Measurements from ENCODE around the gene GPR142.

GPR142 gene

DNA sequence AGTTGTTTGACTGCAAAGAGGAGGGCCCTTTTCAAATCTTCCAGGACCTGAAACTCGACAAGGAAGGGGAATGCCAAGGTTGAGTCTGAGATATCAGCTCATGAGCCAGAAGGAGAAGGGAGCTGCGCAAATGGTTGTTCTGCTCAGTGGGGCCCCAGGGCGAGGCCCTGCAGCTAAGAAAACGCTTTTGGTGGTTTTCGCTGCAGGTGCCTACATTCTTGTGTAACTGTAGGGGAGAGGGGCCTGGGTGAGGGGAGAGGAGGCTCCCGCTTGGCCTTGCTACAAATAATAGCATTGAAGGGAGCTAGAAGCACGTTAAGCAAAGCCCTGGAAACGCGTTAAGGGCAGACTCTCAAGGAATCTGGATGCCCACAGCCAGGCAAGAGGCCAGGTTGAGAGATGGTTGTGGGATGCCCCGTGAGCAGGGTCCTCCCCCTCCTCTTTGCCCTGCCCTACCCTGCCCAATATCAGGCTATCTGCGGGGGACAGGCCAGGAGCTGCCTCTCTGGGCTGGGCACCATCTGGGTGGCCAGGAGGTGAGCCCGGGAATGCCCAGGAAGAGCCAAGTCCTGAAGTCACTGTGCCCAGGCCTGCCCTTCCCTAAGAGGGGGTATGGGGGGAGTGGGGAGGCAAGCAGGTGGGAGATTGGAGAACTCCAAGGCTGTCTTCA is 21.9 kb downstream of the GPR142 start (continued):
- no peak for TF ChIP-seq ZNF514 (tag by site-specific recombination; IDR thresholded peaks at IDR 0.05)
- TF ChIP-seq, protein P1, sequence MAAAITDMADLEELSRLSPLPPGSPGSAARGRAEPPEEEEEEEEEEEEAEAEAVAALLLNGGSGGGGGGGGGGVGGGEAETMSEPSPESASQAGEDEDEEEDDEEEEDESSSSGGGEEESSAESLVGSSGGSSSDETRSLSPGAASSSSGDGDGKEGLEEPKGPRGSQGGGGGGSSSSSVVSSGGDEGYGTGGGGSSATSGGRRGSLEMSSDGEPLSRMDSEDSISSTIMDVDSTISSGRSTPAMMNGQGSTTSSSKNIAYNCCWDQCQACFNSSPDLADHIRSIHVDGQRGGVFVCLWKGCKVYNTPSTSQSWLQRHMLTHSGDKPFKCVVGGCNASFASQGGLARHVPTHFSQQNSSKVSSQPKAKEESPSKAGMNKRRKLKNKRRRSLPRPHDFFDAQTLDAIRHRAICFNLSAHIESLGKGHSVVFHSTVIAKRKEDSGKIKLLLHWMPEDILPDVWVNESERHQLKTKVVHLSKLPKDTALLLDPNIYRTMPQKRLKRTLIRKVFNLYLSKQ (tag by site-specific recombination; IDR thresholded peaks at IDR 0.05; ENCODE audit: borderline replicate concordance): no peak
- TF ChIP-seq, protein P2, sequence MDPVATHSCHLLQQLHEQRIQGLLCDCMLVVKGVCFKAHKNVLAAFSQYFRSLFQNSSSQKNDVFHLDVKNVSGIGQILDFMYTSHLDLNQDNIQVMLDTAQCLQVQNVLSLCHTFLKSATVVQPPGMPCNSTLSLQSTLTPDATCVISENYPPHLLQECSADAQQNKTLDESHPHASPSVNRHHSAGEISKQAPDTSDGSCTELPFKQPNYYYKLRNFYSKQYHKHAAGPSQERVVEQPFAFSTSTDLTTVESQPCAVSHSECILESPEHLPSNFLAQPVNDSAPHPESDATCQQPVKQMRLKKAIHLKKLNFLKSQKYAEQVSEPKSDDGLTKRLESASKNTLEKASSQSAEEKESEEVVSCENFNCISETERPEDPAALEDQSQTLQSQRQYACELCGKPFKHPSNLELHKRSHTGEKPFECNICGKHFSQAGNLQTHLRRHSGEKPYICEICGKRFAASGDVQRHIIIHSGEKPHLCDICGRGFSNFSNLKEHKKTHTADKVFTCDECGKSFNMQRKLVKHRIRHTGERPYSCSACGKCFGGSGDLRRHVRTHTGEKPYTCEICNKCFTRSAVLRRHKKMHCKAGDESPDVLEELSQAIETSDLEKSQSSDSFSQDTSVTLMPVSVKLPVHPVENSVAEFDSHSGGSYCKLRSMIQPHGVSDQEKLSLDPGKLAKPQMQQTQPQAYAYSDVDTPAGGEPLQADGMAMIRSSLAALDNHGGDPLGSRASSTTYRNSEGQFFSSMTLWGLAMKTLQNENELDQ (tag by site-specific recombination; IDR thresholded peaks at IDR 0.05; ENCODE audit: low read depth): no peak

DNA sequence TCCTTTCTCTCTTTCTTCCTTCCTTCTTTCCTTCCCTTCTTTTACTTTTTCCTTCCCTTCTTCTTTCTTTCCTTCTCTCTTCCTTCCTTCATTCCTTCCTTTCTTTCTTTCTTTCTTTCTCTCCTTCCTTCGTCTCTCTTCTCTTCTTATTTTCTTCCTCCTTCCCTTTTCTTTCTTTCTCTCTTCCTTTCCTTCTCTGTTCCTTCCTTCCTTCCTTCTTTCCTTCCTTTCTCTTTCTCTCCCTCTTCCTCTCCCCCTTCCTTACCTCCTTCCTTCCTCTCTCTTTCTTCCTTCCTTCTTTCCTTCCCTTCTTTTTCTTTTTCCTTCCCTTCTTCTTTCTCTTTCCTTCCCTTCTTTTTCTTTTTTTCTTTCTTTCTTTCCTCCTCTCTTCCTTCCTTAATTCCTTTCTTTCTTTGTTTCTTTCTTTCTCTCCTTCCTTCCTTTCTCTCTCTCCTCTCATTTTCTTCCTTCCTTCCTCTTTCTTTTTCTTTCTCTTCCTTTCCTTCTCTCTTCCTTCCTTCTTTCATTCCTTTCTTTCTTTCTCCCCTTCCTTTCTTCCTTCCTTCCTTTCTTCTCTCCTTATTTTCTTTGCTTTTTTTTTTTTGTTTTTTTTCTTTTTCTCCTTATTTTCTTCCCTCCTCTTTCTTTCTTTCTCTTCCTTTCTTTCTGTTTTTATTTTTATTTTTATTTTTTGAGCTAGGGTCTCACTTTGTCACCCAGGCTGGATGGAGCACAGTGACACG is 22.8 kb downstream of the GPR142 start:
- no peak overlapping the region for H3K4me3 ChIP-seq (ENCODE audit: low read depth, low read length)
- TF ChIP-seq ZNF366 (tag by site-specific recombination; conservative IDR thresholded peaks at IDR 0.05): peak; percentile 99
- TF ChIP-seq ZNF629 (tag by site-specific recombination; IDR thresholded peaks at IDR 0.05): no peak
- no peak for TF ChIP-seq SCRT1 (tag by site-specific recombination; IDR thresholded peaks at IDR 0.05; ENCODE audit: borderline replicate concordance)
- 0 out of 2 replicates have a peak, but pooled peaks have one; percentile 9 for TF ChIP-seq ZNF157 (tag by site-specific recombination; IDR thresholded peaks at IDR 0.05)
- 0 out of 2 replicates have a peak, but pooled peaks have one; percentile 23 for TF ChIP-seq ZNF776 (tag by site-specific recombination; IDR thresholded peaks at IDR 0.05; ENCODE audit: borderline replicate concordance)
- TF ChIP-seq PRDM1 (tag by site-specific recombination; IDR thresholded peaks at IDR 0.05): peak; percentile 94
- no peak for TF ChIP-seq ZNF37A (tag by site-specific recombination; IDR thresholded peaks at IDR 0.05)
- no peak for TF ChIP-seq GLI2 (tag by site-specific recombination; IDR thresholded peaks at IDR 0.05; ENCODE audit: borderline replicate concordance, low read depth)
- ChIA-PET POLR2A (no interaction called here), CTCF (interaction anchor here (0.8 to 3.9 kb wide), 3 partner anchors 22 to 67 kb away, joined by 3 to 24 read pairs (median 9); partner anchors contain the start of gene GPR142)
- H3K27ac ChIP-seq (ENCODE audit: extremely low read depth, low read depth, low read length): no peak overlapping the region
- H3K9me3 ChIP-seq (ENCODE audit: control insufficient read depth, insufficient read depth, low read depth, low read length): no peaks in the 10 kb centered on the region
- H3K36me3 ChIP-seq (ENCODE audit: control insufficient read depth in 2 of 2, insufficient read depth in 1 of 2, low read length in 2 of 2): no peaks in the 10 kb centered on the region
- H3K4me1 ChIP-seq (ENCODE audit: control insufficient read depth, insufficient read depth, low read length): no peaks in the 10 kb centered on the region

DNA sequence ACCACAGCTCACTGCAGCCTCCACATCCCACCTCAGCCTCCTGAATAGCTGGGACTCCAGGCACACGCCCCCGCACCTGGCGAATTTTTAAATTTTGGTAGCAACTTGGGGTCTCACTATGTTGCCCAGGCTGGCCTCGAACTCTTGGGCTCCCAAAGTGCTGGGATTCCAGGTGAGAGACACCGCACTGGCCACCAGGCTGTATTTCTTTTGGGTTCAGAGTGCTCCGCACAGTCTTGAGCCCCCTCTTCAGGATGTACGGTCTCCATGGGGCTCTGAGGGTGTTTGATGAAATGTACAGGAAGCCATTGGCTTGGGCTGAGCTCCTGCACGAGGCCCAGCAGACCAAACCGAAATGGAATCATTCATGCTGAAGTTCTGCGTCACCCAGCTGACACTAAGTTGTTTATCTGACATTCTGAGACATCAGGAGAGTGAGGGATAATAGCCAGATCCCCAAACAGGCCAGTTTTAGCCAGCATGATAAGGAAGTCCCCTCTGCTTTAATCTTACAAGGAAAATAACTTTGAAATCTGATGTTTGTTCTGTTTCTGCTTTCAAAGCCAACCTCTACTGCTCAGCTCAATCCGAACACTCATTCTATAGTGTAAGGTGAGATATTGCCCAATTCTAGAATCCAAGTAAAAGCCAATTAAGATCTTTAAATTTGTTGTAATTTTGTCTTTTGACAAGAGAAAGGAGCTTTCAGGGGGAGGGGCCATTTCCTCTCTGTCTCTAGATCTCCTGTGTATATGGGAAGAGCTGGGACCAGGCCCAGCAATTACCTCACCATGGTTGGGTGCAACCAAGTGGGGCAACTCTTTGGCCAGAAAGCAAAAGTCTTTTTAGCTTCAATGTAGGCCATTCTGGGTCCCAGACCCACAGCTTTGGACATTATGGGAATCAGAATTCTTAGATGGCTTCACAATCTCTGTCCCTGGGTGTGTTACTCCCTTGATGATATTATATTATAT is 23.7 kb downstream of the GPR142 start:
- Histone ChIP-seq H3K4me3 (ENCODE audit: low read depth, low read length) (no peak overlapping the region), H3K4me1 (ENCODE audit: control insufficient read depth, insufficient read depth, low read length) (no peaks in the 10 kb centered on the region), H3K27ac (ENCODE audit: extremely low read depth, low read depth, low read length) (no peak overlapping the region), H3K36me3 (ENCODE audit: control insufficient read depth in 2 of 2, insufficient read depth in 1 of 2, low read length in 2 of 2) (no peaks in the 10 kb centered on the region), H3K9me3 (ENCODE audit: control insufficient read depth, insufficient read depth, low read depth, low read length) (no peaks in the 10 kb centered on the region)
- POLR2A ChIA-PET: no interaction called here
- CTCF ChIA-PET: interaction anchor here (0.5 to 5.0 kb wide), 6 partner anchors 11 to 191 kb away, joined by 3 to 34 read pairs (median 14); partner anchors contain the start of gene GPR142
- TF ChIP-seq ZNF121 (tag by site-specific recombination; IDR thresholded peaks at IDR 0.05) (0 out of 2 replicates have a peak, but pooled peaks have one; percentile 27), ZBTB1 (tag by site-specific recombination; IDR thresholded peaks at IDR 0.05) (no peak), MYNN (tag by site-specific recombination; IDR thresholded peaks at IDR 0.05; ENCODE audit: borderline replicate concordance) (no peak), ZNF169 (tag by site-specific recombination; IDR thresholded peaks at IDR 0.05) (no peak), ZNF354C (tag by site-specific recombination; IDR thresholded peaks at IDR 0.05; ENCODE audit: borderline replicate concordance, low read depth) (no peak), ZNF776 (tag by site-specific recombination; IDR thresholded peaks at IDR 0.05; ENCODE audit: borderline replicate concordance) (no peak), ZNF23 (tag by site-specific recombination; IDR thresholded peaks at IDR 0.05; ENCODE audit: borderline replicate concordance) (no peak), SCRT1 (tag by site-specific recombination; IDR thresholded peaks at IDR 0.05; ENCODE audit: borderline replicate concordance) (no peak)
- TF ChIP-seq, protein P3, sequence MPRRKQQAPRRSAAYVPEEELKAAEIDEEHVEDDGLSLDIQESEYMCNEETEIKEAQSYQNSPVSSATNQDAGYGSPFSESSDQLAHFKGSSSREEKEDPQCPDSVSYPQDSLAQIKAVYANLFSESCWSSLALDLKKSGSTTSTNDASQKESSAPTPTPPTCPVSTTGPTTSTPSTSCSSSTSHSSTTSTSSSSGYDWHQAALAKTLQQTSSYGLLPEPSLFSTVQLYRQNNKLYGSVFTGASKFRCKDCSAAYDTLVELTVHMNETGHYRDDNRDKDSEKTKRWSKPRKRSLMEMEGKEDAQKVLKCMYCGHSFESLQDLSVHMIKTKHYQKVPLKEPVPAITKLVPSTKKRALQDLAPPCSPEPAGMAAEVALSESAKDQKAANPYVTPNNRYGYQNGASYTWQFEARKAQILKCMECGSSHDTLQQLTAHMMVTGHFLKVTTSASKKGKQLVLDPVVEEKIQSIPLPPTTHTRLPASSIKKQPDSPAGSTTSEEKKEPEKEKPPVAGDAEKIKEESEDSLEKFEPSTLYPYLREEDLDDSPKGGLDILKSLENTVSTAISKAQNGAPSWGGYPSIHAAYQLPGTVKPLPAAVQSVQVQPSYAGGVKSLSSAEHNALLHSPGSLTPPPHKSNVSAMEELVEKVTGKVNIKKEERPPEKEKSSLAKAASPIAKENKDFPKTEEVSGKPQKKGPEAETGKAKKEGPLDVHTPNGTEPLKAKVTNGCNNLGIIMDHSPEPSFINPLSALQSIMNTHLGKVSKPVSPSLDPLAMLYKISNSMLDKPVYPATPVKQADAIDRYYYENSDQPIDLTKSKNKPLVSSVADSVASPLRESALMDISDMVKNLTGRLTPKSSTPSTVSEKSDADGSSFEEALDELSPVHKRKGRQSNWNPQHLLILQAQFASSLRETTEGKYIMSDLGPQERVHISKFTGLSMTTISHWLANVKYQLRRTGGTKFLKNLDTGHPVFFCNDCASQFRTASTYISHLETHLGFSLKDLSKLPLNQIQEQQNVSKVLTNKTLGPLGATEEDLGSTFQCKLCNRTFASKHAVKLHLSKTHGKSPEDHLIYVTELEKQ (tag by site-specific recombination; IDR thresholded peaks at IDR 0.05; ENCODE audit: borderline replicate concordance): no peak
- TF ChIP-seq, protein P4, sequence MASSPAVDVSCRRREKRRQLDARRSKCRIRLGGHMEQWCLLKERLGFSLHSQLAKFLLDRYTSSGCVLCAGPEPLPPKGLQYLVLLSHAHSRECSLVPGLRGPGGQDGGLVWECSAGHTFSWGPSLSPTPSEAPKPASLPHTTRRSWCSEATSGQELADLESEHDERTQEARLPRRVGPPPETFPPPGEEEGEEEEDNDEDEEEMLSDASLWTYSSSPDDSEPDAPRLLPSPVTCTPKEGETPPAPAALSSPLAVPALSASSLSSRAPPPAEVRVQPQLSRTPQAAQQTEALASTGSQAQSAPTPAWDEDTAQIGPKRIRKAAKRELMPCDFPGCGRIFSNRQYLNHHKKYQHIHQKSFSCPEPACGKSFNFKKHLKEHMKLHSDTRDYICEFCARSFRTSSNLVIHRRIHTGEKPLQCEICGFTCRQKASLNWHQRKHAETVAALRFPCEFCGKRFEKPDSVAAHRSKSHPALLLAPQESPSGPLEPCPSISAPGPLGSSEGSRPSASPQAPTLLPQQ (tag by site-specific recombination; IDR thresholded peaks at IDR 0.05): no peak
